Panc1 (cell line): Measurements from ENCODE around the gene FBXO17. TPM values are rescaled to one million over a fixed set of nuclear protein-coding genes. Genes with fewer than 3 reads are reported as not detected.
A peak's percentile ranks its signal among the peaks of the same experiment; 100 is the strongest.

ENCODE experiments used
- ATAC-seq: fragments of 200-7000 bp; cut with Tn5 transposase; 2 replicates; pipeline ENCODE4 v1.9.1; 2020; ENCODE audit warnings: mild to moderate bottlenecking, moderate library complexity
- BruUV-seq: library from RNA; stranded (reverse); fragments of 400-500 nt; replicated peaks from 2 replicates; lab custom pipeline; 2021; lab: Mats Ljungman, UMichigan
- CTCF ChIA-PET: fragments of 300-600 bp; sonication (Branson Sonifier 250); formaldehyde crosslinking; loops from one replicate; lab custom pipeline; 2022; ENCODE audit warnings: antibody characterized with exemption; lab: Charles Lee
- POLR2A ChIA-PET: fragments of 300-600 bp; sonication (Branson Sonifier 250); formaldehyde crosslinking; loops from one replicate; lab custom pipeline; 2022; ENCODE audit warnings: antibody characterized with exemption; lab: Charles Lee
- DNase-seq: peaks from one replicate; pipeline ENCODE4 v3.0.0-alpha.2; 2010; ENCODE audit warnings: low read depth, low spot score
- H3K27ac ChIP-seq: 2 replicates; pipeline ENCODE4 v1.5.1; 2011; ENCODE audit warnings: mild to moderate bottlenecking, low read length, inconsistent platforms
- H3K27me3 ChIP-seq: fragments of 200-500 bp; sonication (Bioruptor generic); 2 replicates; pipeline ENCODE4 v1.6.0; 2014; ENCODE audit warnings: low read length, inconsistent platforms; ENCODE audit not compliant: control insufficient read depth, insufficient read depth
- H3K36me3 ChIP-seq: fragments of 200-500 bp; sonication (Bioruptor generic); 2 replicates; pipeline ENCODE4 v1.5.1; 2014; ENCODE audit warnings: inconsistent platforms, mild to moderate bottlenecking, low read length, moderate library complexity; ENCODE audit not compliant: control insufficient read depth, insufficient read depth
- H3K4me1 ChIP-seq: 2 replicates; pipeline ENCODE4 v1.5.1; 2011; ENCODE audit warnings: inconsistent platforms, mild to moderate bottlenecking, low read length, moderate library complexity; ENCODE audit not compliant: control insufficient read depth, insufficient read depth
- H3K4me3 ChIP-seq, 2 experiments: 2 replicates each; pipeline ENCODE4 v1.5.1; 2011 to 2012; ENCODE audit warnings: low read depth in 2 of 2, low read length in 2 of 2, mild to moderate bottlenecking in 2 of 2, inconsistent platforms in 1 of 2, moderate library complexity in 1 of 2
- H3K9me3 ChIP-seq: fragments of 200-500 bp; sonication (Bioruptor generic); 2 replicates; pipeline ENCODE4 v1.5.1; 2014; ENCODE audit warnings: low read depth, mild to moderate bottlenecking, inconsistent platforms, low read length, moderate library complexity; ENCODE audit not compliant: control insufficient read depth, insufficient read depth
- CTCF ChIP-seq: fragments of 450-650 bp; IDR thresholded peaks from 2 replicates; pipeline ENCODE4 v1.5.1; 2017; ENCODE audit warnings: mild to moderate bottlenecking
- POLR2AphosphoS5 ChIP-seq: IDR thresholded peaks from 2 replicates; pipeline ENCODE4 v1.6.1; 2012; ENCODE audit warnings: mild to moderate bottlenecking, low read depth, low read length, moderate library complexity
- REST ChIP-seq, 2 experiments: IDR thresholded peaks; 2 replicates each; pipeline ENCODE4 v1.6.1; 2011 to 2012; ENCODE audit warnings: low read depth in 2 of 2, control low read depth in 1 of 2, low read length in 1 of 2, mild to moderate bottlenecking in 1 of 2, moderate library complexity in 1 of 2; ENCODE audit not compliant: insufficient read depth in 1 of 2
- SIN3A ChIP-seq: IDR thresholded peaks from 2 replicates; pipeline ENCODE4 v1.6.1; 2012; ENCODE audit warnings: low read depth, mild to moderate bottlenecking, low read length, moderate library complexity, borderline replicate concordance; ENCODE audit not compliant: insufficient read depth
- TCF7L2 ChIP-seq: IDR thresholded peaks from 2 replicates; pipeline ENCODE4 v1.6.1; 2011; ENCODE audit warnings: mild to moderate bottlenecking, low read depth, low read length, inconsistent platforms
- in situ Hi-C: cut with HindIII; loops from 2 replicates; pipeline ENCODE4 v1.10.0; 2016; ENCODE audit warnings: low sequenced_read_pairs, low pct_unique_long_range_greater_than_20kb
- intact Hi-C: fragments of 100-400 bp; cut with micrococcal nuclease; formaldehyde crosslinking; loops from one replicate; pipeline ENCODE4 v1.10.0; 2022; ENCODE audit not compliant: unreplicated experiment
- total RNA-seq: library from RNA; stranded (reverse); gene quantifications from one replicate; pipeline ENCODE4 v1.2.1, GENCODE V29; 2021; ENCODE audit not compliant: unreplicated experiment

Gene FBXO17
- total RNA-seq, 1 experiment from 2014 or later: 411 TPM

- TF ChIP-seq REST (IDR thresholded peaks at IDR 0.05; ENCODE audit: insufficient read depth in 1 of 2, low read depth in 2 of 2, low read length in 1 of 2): no peak
- no peak for TF ChIP-seq CTCF
- peak; percentile 100 for TF ChIP-seq POLR2AphosphoS5
- peak; percentile 93 for TF ChIP-seq SIN3A
- peak; percentile 68; the same call in 1 of the 2 replicates for TF ChIP-seq TCF7L2
- peak within 1 kb of the TSS; percentile 97 for H3K27ac ChIP-seq
- no peaks in the 10 kb centered on the region for H3K27me3 ChIP-seq
- ATAC-seq (peak; percentile 98), DNase-seq (peak; percentile 100)
- in situ Hi-C loops: loop anchor here (10.0 kb wide), 3 partner anchors 86 to 406 kb away; partner anchors contain the start of genes HNRNPL and LGALS7
- intact Hi-C loops: loop anchor here (1.0 to 10.0 kb wide), 5 partner anchors 82 to 416 kb away; partner anchors contain the start of gene HNRNPL
- H3K4me3 ChIP-seq: peak within 1 kb of the TSS; percentile 54 to 87
- TSS peak; percentile 96 for BruUV-seq
- H3K9me3 ChIP-seq: peaks cover 7% of the 10 kb centered on the region; the same call in 1 of the 2 replicates
- H3K36me3 ChIP-seq: peaks cover 6% of the 10 kb centered on the region
- H3K4me1 ChIP-seq: peaks cover 11% of the 10 kb centered on the region
- POLR2A ChIA-PET: interaction anchor here (0.5 to 1.5 kb wide), 10 partner anchors 10 to 510 kb away, joined by 3 to 10 read pairs (median 5); partner anchors contain the start of genes HNRNPL, NFKBIB and SIRT2
- CTCF ChIA-PET: interaction anchor here (0.5 to 2.5 kb wide), 33 partner anchors 9 to 620 kb away, joined by 3 to 19 read pairs (median 4); partner anchors contain the start of genes ECH1, FBXO17 and NFKBIB
Observed at GRCh38 chr19:38930776-38931520, 44.6 kb downstream of the FBXO17 start, which contains the start of gene MRPS12. MRPS12 (plus strand) TSS chr19:38930944; CDS start chr19:38931295, 351 bp downstream.

GRCh38 chr19:38929929-38930775 is 45.4 kb downstream of the FBXO17 start, which contains the start of gene SARS2:
SARS2 (minus strand) TSS chr19:38930763; CDS start chr19:38930736, 27 bp downstream.
- peak; percentile 100 for TF ChIP-seq POLR2AphosphoS5
- TF ChIP-seq SIN3A: peak; percentile 92
- TF ChIP-seq CTCF: no peak
- TF ChIP-seq REST (IDR thresholded peaks at IDR 0.05; ENCODE audit: insufficient read depth in 1 of 2, low read depth in 2 of 2, low read length in 1 of 2): no peak
- peak; percentile 96 for TF ChIP-seq TCF7L2
- Histone ChIP-seq H3K36me3 (peaks cover 6% of the 10 kb centered on the region), H3K4me1 (peaks cover 11% of the 10 kb centered on the region), H3K27me3 (no peaks in the 10 kb centered on the region), H3K9me3 (peaks cover 7% of the 10 kb centered on the region; the same call in 1 of the 2 replicates), H3K4me3 (peak within 1 kb of the TSS; percentile 54 to 87), H3K27ac (peak within 1 kb of the TSS; percentile 97)
- CTCF ChIA-PET: interaction anchor here (0.5 to 2.5 kb wide), 34 partner anchors 9 to 1226 kb away, joined by 3 to 19 read pairs (median 4); partner anchors contain the start of genes ECH1, FBXO17 and NFKBIB
- no TSS peak for BruUV-seq
- DNase-seq (peak; percentile 100), ATAC-seq (peak; percentile 76)
- in situ Hi-C loops: loop anchor here (10.0 kb wide), 3 partner anchors 85 to 405 kb away; partner anchors contain the start of genes HNRNPL and LGALS7
- intact Hi-C loops: loop anchor here (1.0 to 10.0 kb wide), 5 partner anchors 81 to 415 kb away; partner anchors contain the start of gene HNRNPL
- POLR2A ChIA-PET: interaction anchor here (0.5 to 1.5 kb wide), 9 partner anchors 11 to 511 kb away, joined by 3 to 10 read pairs (median 5); partner anchors contain the start of genes HNRNPL, NFKBIB and SIRT2
